HCT116 (cell line): ENCODE results near the gene RENBP. TPM values are rescaled to one million over a fixed set of nuclear protein-coding genes. Genes with fewer than 3 reads are reported as not detected.

Source experiments
- ATAC-seq: fragments of 200-7000 bp; cut with Tn5 transposase; 2 replicates; pipeline ENCODE4 v1.9.1; 2020; ENCODE audit warnings: mild to moderate bottlenecking, moderate library complexity
- BruUV-seq: library from RNA; stranded (reverse); fragments of 400-500 nt; replicated peaks from 2 replicates; lab custom pipeline; 2021; lab: Mats Ljungman, UMichigan
- CTCF ChIA-PET: fragments of 300-600 bp; sonication (Branson Sonifier 250); formaldehyde crosslinking; loops from one replicate; lab custom pipeline; 2021; ENCODE audit warnings: antibody characterized with exemption; lab: Charles Lee
- POLR2A ChIA-PET: fragments of 300-600, 350-600 bp; sonication (Branson Sonifier 250); formaldehyde crosslinking; loops from one replicate; lab custom pipeline; 2021; ENCODE audit warnings: antibody characterized with exemption; lab: Charles Lee
- RAD21 ChIA-PET, 2 experiments: fragments of 300-600 bp; sonication (Branson Sonifier 250); formaldehyde crosslinking; loops; one replicate each; lab custom pipeline; 2023; ENCODE audit warnings: low total read pairs in 2 of 2; ENCODE audit not compliant: uncharacterized antibody in 2 of 2, unreplicated experiment in 2 of 2, low non-redundant PET in 1 of 2; lab: Charles Lee
- DNase-seq: peaks from one replicate; pipeline ENCODE4 v3.0.0-alpha.2; 2010; ENCODE audit warnings: low read depth, low spot score
- H2AFZ ChIP-seq: fragments of 200-600 bp; shearing (Covaris generic), sonication (generic); 2 replicates; pipeline ENCODE4 v1.6.1; 2017; ENCODE audit warnings: low read depth, mixed run types, mixed read lengths, antibody characterized with exemption, low read length; ENCODE audit not compliant: poor library complexity, severe bottlenecking
- H3K27ac ChIP-seq: 2 replicates; pipeline ENCODE4 v1.5.1; 2012; ENCODE audit warnings: low read depth, low read length
- H3K27me3 ChIP-seq: fragments of 200-600 bp; sonication (generic); 2 replicates; pipeline ENCODE4 v1.6.1; 2016; ENCODE audit warnings: mixed run types, low read length, mixed read lengths; ENCODE audit not compliant: insufficient read depth
- H3K36me3 ChIP-seq, 2 experiments: fragments of 200-500 bp in 1 of 2; fragments of 200-600 bp in 1 of 2; sonication (Bioruptor generic) in 1 of 2; sonication (generic) in 1 of 2; 2 replicates each; pipeline versions ENCODE4 v1.5.1 to v1.6.1; 2014 to 2016; ENCODE audit warnings: low read length in 2 of 2, inconsistent platforms in 1 of 2, mixed read lengths in 1 of 2, mixed run types in 1 of 2; ENCODE audit not compliant: insufficient read depth in 2 of 2, control insufficient read depth in 1 of 2
- H3K4me1 ChIP-seq, 2 experiments: fragments of 200-600 bp in 1 of 2; sonication (generic) in 1 of 2; 2 replicates each; pipeline versions ENCODE4 v1.5.1 to v1.6.1; 2012 to 2017; ENCODE audit warnings: low read length in 2 of 2, inconsistent platforms in 1 of 2, mild to moderate bottlenecking in 1 of 2, mixed read lengths in 1 of 2, mixed run types in 1 of 2, moderate library complexity in 1 of 2; ENCODE audit not compliant: insufficient read depth in 2 of 2, control insufficient read depth in 1 of 2
- H3K4me2 ChIP-seq: fragments of 200-600 bp; sonication (generic); 2 replicates; pipeline ENCODE4 v1.6.1; 2017; ENCODE audit warnings: mixed run types, low read length, mixed read lengths
- H3K4me3 ChIP-seq, 2 experiments: fragments of 200-600 bp in 1 of 2; sonication (generic) in 1 of 2; replicated peaks in 1 of 2; 2 replicates each; pipeline ENCODE4 v1.5.1; 2011 to 2016; ENCODE audit warnings: low read length in 2 of 2, control low read depth in 1 of 2, low read depth in 1 of 2, mild to moderate bottlenecking in 1 of 2, mixed read lengths in 1 of 2, mixed run types in 1 of 2
- H3K79me2 ChIP-seq: fragments of 200-600 bp; sonication (generic); 2 replicates; pipeline ENCODE4 v1.6.1; 2017; ENCODE audit warnings: mild to moderate bottlenecking, mixed run types, low read length, moderate library complexity, mixed read lengths; ENCODE audit not compliant: insufficient read depth
- H3K9ac ChIP-seq: fragments of 200-600 bp; sonication (generic); 2 replicates; pipeline ENCODE4 v1.6.1; 2016; ENCODE audit warnings: low read length, mixed read lengths
- H3K9me2 ChIP-seq: fragments of 200-600 bp; sonication (generic), shearing (Covaris generic); 2 replicates; pipeline ENCODE4 v1.6.1; 2017; ENCODE audit warnings: mixed run types, mild to moderate bottlenecking, moderate library complexity; ENCODE audit not compliant: insufficient read depth
- H3K9me3 ChIP-seq, 2 experiments: fragments of 200-500 bp in 1 of 2; fragments of 200-600 bp in 1 of 2; sonication (Bioruptor generic) in 1 of 2; sonication (generic) in 1 of 2; 2 replicates each; pipeline ENCODE4 v1.6.1; 2014 to 2017; ENCODE audit warnings: low read length in 2 of 2, mixed read lengths in 2 of 2, inconsistent platforms in 1 of 2, low read depth in 1 of 2, mild to moderate bottlenecking in 1 of 2, mixed run types in 1 of 2, moderate library complexity in 1 of 2; ENCODE audit not compliant: control insufficient read depth in 1 of 2, insufficient read depth in 1 of 2
- H4K20me1 ChIP-seq: fragments of 200-600 bp; sonication (generic), shearing (Covaris generic); 2 replicates; pipeline ENCODE4 v1.6.1; 2017; ENCODE audit warnings: mixed run types, mild to moderate bottlenecking, moderate library complexity; ENCODE audit not compliant: insufficient read depth
- ELF1 ChIP-seq: IDR thresholded peaks from 2 replicates; pipeline ENCODE4 v1.6.1; 2012; ENCODE audit warnings: low read depth, borderline replicate concordance
- MAX ChIP-seq: IDR thresholded peaks from 2 replicates; pipeline ENCODE4 v1.6.1; 2012
- SP1 ChIP-seq: IDR thresholded peaks from 2 replicates; pipeline ENCODE4 v1.6.1; 2012; ENCODE audit warnings: low read depth
- TCF7L2 ChIP-seq: IDR thresholded peaks from 2 replicates; pipeline ENCODE4 v1.7.0; 2011; ENCODE audit warnings: borderline replicate concordance, inconsistent platforms; ENCODE audit not compliant: insufficient read depth, insufficient read length; ENCODE audit errors: extremely low read depth
- ZBTB33 ChIP-seq: IDR thresholded peaks from 2 replicates; pipeline ENCODE4 v1.6.1; 2011; ENCODE audit warnings: mild to moderate bottlenecking, low read length, moderate library complexity; ENCODE audit not compliant: insufficient replicate concordance; ENCODE audit errors: extremely low read depth
- intact Hi-C: fragments of 100-400 bp; cut with micrococcal nuclease; formaldehyde crosslinking; loops from 2 replicates; pipeline ENCODE4 v1.10.0; 2022
- total RNA-seq: library from RNA; stranded (reverse); gene quantifications from one replicate; pipeline ENCODE4 v1.2.1, GENCODE V29; 2021; ENCODE audit not compliant: unreplicated experiment

Gene RENBP
- total RNA-seq, 1 experiment from 2014 or later = 1.3 TPM

DNA sequence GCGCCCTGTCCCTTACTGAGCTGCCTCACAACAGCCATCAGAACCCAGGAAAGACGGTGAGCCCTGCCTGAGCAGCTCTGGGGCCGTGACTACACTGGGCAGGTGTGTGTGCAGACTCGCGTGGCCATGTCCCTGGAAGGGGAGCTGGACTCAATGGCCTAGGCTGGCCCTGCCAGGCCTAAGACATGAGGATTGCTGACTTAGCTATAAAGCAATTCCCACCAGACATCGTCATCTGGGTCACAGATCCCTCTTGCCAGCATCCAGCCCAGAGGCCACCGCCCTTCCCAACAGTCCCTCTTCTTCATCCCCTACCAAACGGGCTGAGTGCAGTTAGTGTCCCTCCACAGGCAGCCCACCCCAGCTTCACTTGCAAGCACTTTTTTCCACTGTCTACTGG lies 13.3 kb downstream of the RENBP start:
- H3K9me2 ChIP-seq = no peaks in the 10 kb centered on the region
- RAD21 ChIA-PET = no interaction called here
- H3K27me3 ChIP-seq = no peaks in the 10 kb centered on the region
- H3K79me2 ChIP-seq = peaks cover 30% of the 10 kb centered on the region
- no TSS peak for BruUV-seq
- POLR2A ChIA-PET = no interaction called here
- no peak overlapping the region for H3K27ac ChIP-seq
- intact Hi-C loops = no loop called here
- H3K4me3 ChIP-seq = no peak overlapping the region
- CTCF ChIA-PET = no interaction called here
- no peak for TF ChIP-seq ELF1
- TF ChIP-seq TCF7L2 = no peak
- no peak for TF ChIP-seq ZBTB33
- TF ChIP-seq MAX = no peak
- TF ChIP-seq SP1 = no peak
- H2AFZ ChIP-seq = no peak overlapping the region
- peaks cover 16 to 38% of the 10 kb centered on the region in 2 experiments for H3K4me1 ChIP-seq
- H4K20me1 ChIP-seq = no peaks in the 10 kb centered on the region
- no peak overlapping the region for H3K9ac ChIP-seq
- no peak for DNase-seq
- ATAC-seq = no peak
- H3K4me2 ChIP-seq = no peak overlapping the region
- H3K9me3 ChIP-seq = no peaks in the 10 kb centered on the region
- peaks cover 0 to 5% of the 10 kb centered on the region in 2 experiments; a peak in 2 of 4 replicates for H3K36me3 ChIP-seq
